Gastrocnemius medialis (tissue), 4 donors: Measurements from ENCODE around the gene SIN3B. TPM values are rescaled to one million over a fixed set of nuclear protein-coding genes. Genes with fewer than 3 reads are reported as not detected.

Experiments
- ATAC-seq, 2 donors: fragments of 150-250 bp; one replicate each; pipeline ENCODE4 v1.9.1; 2016
- DNase-seq, 2 donors: peaks; one replicate each; pipeline ENCODE4 v3.0.0-alpha.2; 2019
- H3K27ac ChIP-seq, 4 donors: fragments of 200-600 bp; sonication (generic); 1 replicate in 1 of 4; 2 replicates in 3 of 4; pipeline ENCODE4 v1.5.1; 2016 to 2018; ENCODE audit warnings: mild to moderate bottlenecking in 2 of 4, moderate library complexity in 1 of 4
- H3K27me3 ChIP-seq, 3 donors: fragments of 200-600 bp; sonication (generic) in 2 of 3; 1 replicate in 1 of 3; 2 replicates in 2 of 3; pipeline versions ENCODE4 v1.5.1 to v1.6.0; 2016 to 2019; ENCODE audit warnings: mild to moderate bottlenecking in 1 of 3, moderate library complexity in 1 of 3
- H3K36me3 ChIP-seq, 2 donors: fragments of 200-600 bp; sonication (generic) in 1 of 2; one replicate each; pipeline ENCODE4 v1.5.1; 2017 to 2018
- H3K4me1 ChIP-seq, 2 donors: fragments of 200-600 bp; sonication (generic) in 1 of 2; one replicate each; pipeline ENCODE4 v1.5.1; 2016 to 2017; ENCODE audit warnings: mild to moderate bottlenecking in 2 of 2
- H3K4me3 ChIP-seq, 4 donors: fragments of 200-600 bp; sonication (generic) in 3 of 4; 1 replicate in 1 of 4; 2 replicates in 3 of 4; pipeline ENCODE4 v1.5.1; 2016 to 2019; ENCODE audit warnings: mild to moderate bottlenecking in 2 of 4
- H3K9me3 ChIP-seq, 3 donors: fragments of 200-600 bp; sonication (generic) in 2 of 3; 1 replicate in 1 of 3; 2 replicates in 2 of 3; pipeline ENCODE4 v1.5.1; 2016 to 2019
- CTCF ChIP-seq, 5 experiments: fragments of 450-650 bp in 3 of 5; fragments of 200-600 bp in 2 of 5; sonication (generic) in 2 of 5; IDR thresholded peaks in 4 of 5; conservative IDR thresholded peaks in 1 of 5; 1 replicate in 4 of 5; 2 replicates in 1 of 5; pipeline ENCODE4 v1.5.1; 2016 to 2019; ENCODE audit warnings: antibody characterized with exemption in 5 of 5, mild to moderate bottlenecking in 3 of 5, moderate library complexity in 3 of 5
- POLR2A ChIP-seq, 2 donors: fragments of 450-650 bp; IDR thresholded peaks; one replicate each; pipeline ENCODE4 v1.6.1; 2017; ENCODE audit warnings: antibody characterized with exemption in 2 of 2, mild to moderate bottlenecking in 2 of 2, moderate library complexity in 2 of 2
- in situ Hi-C, 4 donors: fragments of 200-750 bp; cut with MboI; loops; one replicate each; pipeline versions ENCODE4 v1.15.0 to v1.8.0; 2017; ENCODE audit warnings: low sequenced_read_pairs in 4 of 4
- intact Hi-C: fragments of 100-400 bp; cut with DNase I; formaldehyde crosslinking; loops from one replicate; pipeline ENCODE4 v1.15.1; 2023; ENCODE audit warnings: low total_unique reads
- total RNA-seq, 4 donors: library from RNA; depleted of rRNA; stranded (reverse); fragments of >200 nt; gene quantifications; one replicate each; pipeline versions ENCODE4 v1.1.0 to v1.2.3, GENCODE V29; 2016

Gene SIN3B
- total RNA-seq, 4 donors from 2014 or later, result 11.6 to 15.2 (median 14.3) TPM

- TF ChIP-seq POLR2A (IDR thresholded peaks at IDR 0.05) (no peak), CTCF (IDR thresholded peaks at IDR 0.05 in 4 of 5, conservative IDR thresholded peaks at IDR 0.05 in 1 of 5) (no peak)
- H3K9me3 ChIP-seq, result no peaks in the 10 kb centered on the region
- no peak overlapping the region for H3K4me3 ChIP-seq
- ATAC-seq (no peak), DNase-seq (no peak)
- H3K36me3 ChIP-seq, result peaks cover 0 to 62% of the 10 kb centered on the region in 2 donors
- intact Hi-C loops (no loop called here), in situ Hi-C loops (loop anchor here in 1 of 4 donors (25.0 kb wide), 1 partner anchor 274 kb away; the partner anchor contains the start of gene SLC35E1)
- H3K27me3 ChIP-seq, result no peaks in the 10 kb centered on the region
- H3K4me1 ChIP-seq, result peaks cover 0 to 7% of the 10 kb centered on the region in 2 donors
- no peak overlapping the region for H3K27ac ChIP-seq
Observed at GRCh38 chr19:16836115-16837034, 7.2 kb downstream of the SIN3B start.

- Histone ChIP-seq H3K4me1 (peaks cover 0 to 7% of the 10 kb centered on the region in 2 donors), H3K27me3 (no peaks in the 10 kb centered on the region), H3K9me3 (no peaks in the 10 kb centered on the region), H3K36me3 (peaks cover 0 to 62% of the 10 kb centered on the region in 2 donors), H3K27ac (no peak overlapping the region), H3K4me3 (no peak overlapping the region)
- DNase-seq, result no peak
- ATAC-seq, result no peak
- intact Hi-C loops, result no loop called here
- TF ChIP-seq CTCF (IDR thresholded peaks at IDR 0.05 in 4 of 5, conservative IDR thresholded peaks at IDR 0.05 in 1 of 5) (no peak), POLR2A (IDR thresholded peaks at IDR 0.05) (no peak)
- in situ Hi-C loops, result loop anchor here in 1 of 4 donors (25.0 kb wide), 1 partner anchor 275 kb away; the partner anchor contains the start of gene SLC35E1
Observed at GRCh38 chr19:16837035-16837362, 7.8 kb downstream of the SIN3B start.

GRCh38 chr19:16841391-16841926 is 12.3 kb downstream of the SIN3B start:
- Histone ChIP-seq H3K27me3 (no peaks in the 10 kb centered on the region), H3K36me3 (peaks cover 0 to 44% of the 10 kb centered on the region in 2 donors), H3K9me3 (no peaks in the 10 kb centered on the region), H3K4me3 (no peak overlapping the region), H3K4me1 (peaks cover 0 to 1% of the 10 kb centered on the region in 2 donors), H3K27ac (no peak overlapping the region)
- in situ Hi-C loops, result loop anchor here in 1 of 4 donors (25.0 kb wide), 1 partner anchor 279 kb away; the partner anchor contains the start of gene SLC35E1
- intact Hi-C loops, result no loop called here
- no peak for ATAC-seq
- no peak for TF ChIP-seq CTCF (IDR thresholded peaks at IDR 0.05 in 4 of 5, conservative IDR thresholded peaks at IDR 0.05 in 1 of 5)
- no peak for TF ChIP-seq POLR2A (IDR thresholded peaks at IDR 0.05)
- DNase-seq, result no peak

GRCh38 chr19:16846901-16847300 is 17.7 kb downstream of the SIN3B start:
- Histone ChIP-seq H3K9me3 (no peaks in the 10 kb centered on the region), H3K4me3 (no peak overlapping the region), H3K27ac (no peak overlapping the region), H3K4me1 (no peaks in the 10 kb centered on the region), H3K27me3 (no peaks in the 10 kb centered on the region), H3K36me3 (peaks cover 0 to 76% of the 10 kb centered on the region in 2 donors)
- intact Hi-C loops (no loop called here), in situ Hi-C loops (loop anchor here in 1 of 4 donors (25.0 kb wide), 1 partner anchor 285 kb away; the partner anchor contains the start of gene SLC35E1)
- DNase-seq (no peak), ATAC-seq (no peak)
- TF ChIP-seq POLR2A (IDR thresholded peaks at IDR 0.05), result no peak
- no peak for TF ChIP-seq CTCF (IDR thresholded peaks at IDR 0.05 in 4 of 5, conservative IDR thresholded peaks at IDR 0.05 in 1 of 5)
